ENCODE results near the gene PLEKHB2. TPM values are rescaled to one million over a fixed set of nuclear protein-coding genes. Genes with fewer than 3 reads are reported as not detected.
A peak's percentile ranks its signal among the peaks of the same experiment; 100 is the strongest.

The PLEKHB2 gene
- total and polyA plus RNA-seq, 8 donors: 7.8 to 28.3 (median 18.4) TPM

- ATAC-seq (no peak), DNase-seq (no peak), FAIRE-seq (no peak)
- no peaks in the 10 kb centered on the region for H3K9me3 ChIP-seq
- peaks cover 6 to 33% (median 13%) of the 10 kb centered on the region in 3 donors for H3K36me3 ChIP-seq
- no peak overlapping the region for H3K27ac ChIP-seq
- intact Hi-C loops (cut with DNase I): no loop called here
- H3K4me3 ChIP-seq: no peak overlapping the region
- WGBS, 2 donors: 96 to 98% methylated on average over 5 of the region's 5 CpGs
- TF ChIP-seq CTCF (IDR thresholded peaks at IDR 0.05): no peak
- H3K27me3 ChIP-seq: no peaks in the 10 kb centered on the region
- H3K4me1 ChIP-seq: no peaks in the 10 kb centered on the region
Measured at GRCh38 chr2:131142849-131143248, 37.7 kb downstream of the PLEKHB2 start.

- Histone ChIP-seq H3K4me3 (no peak overlapping the region), H3K4me1 (no peaks in the 10 kb centered on the region), H3K9me3 (no peaks in the 10 kb centered on the region), H3K27ac (no peak overlapping the region), H3K36me3 (peaks cover 6 to 40% (median 13%) of the 10 kb centered on the region in 3 donors), H3K27me3 (no peaks in the 10 kb centered on the region)
- intact Hi-C loops (cut with DNase I): no loop called here
- ATAC-seq (no peak), DNase-seq (no peak), FAIRE-seq (no peak)
- TF ChIP-seq CTCF (IDR thresholded peaks at IDR 0.05): no peak
- 92 to 94% methylated on average over 6 of the region's 6 CpGs for WGBS, 2 donors
Measured at GRCh38 chr2:131143803-131144202, 38.7 kb downstream of the PLEKHB2 start.

- intact Hi-C loops (cut with DNase I): no loop called here
- 98 to 100% methylated on average over 2 of the region's 2 CpGs for WGBS, 2 donors
Measured at GRCh38 chr2:131145040-131145439, 39.9 kb downstream of the PLEKHB2 start.

GRCh38 chr2:131146231-131146630 lies 41.1 kb downstream of the PLEKHB2 start:
- no peak for FAIRE-seq
- Histone ChIP-seq H3K4me1 (no peaks in the 10 kb centered on the region), H3K4me3 (no peak overlapping the region), H3K36me3 (peaks cover 0 to 33% (median 2%) of the 10 kb centered on the region in 3 donors), H3K9me3 (no peaks in the 10 kb centered on the region), H3K27ac (no peak overlapping the region), H3K27me3 (no peaks in the 10 kb centered on the region)
- no peak for TF ChIP-seq CTCF (IDR thresholded peaks at IDR 0.05)
- DNase-seq: no peak
- intact Hi-C loops (cut with DNase I): no loop called here
- 91 to 97% methylated on average over 7 of the region's 7 CpGs for WGBS, 2 donors
- peak in 2 of 4 donors; percentile 20 to 47 for ATAC-seq

More at GRCh38 chr2:131145040-131145439, 39.9 kb downstream of the PLEKHB2 start:
- no peaks in the 10 kb centered on the region for H3K9me3 ChIP-seq
- DNase-seq (no peak), ATAC-seq (no peak), FAIRE-seq (no peak)
- H3K4me3 ChIP-seq: no peak overlapping the region
- H3K4me1 ChIP-seq: no peaks in the 10 kb centered on the region
- H3K36me3 ChIP-seq: peaks cover 6 to 42% (median 9%) of the 10 kb centered on the region in 3 donors
- H3K27ac ChIP-seq: no peak overlapping the region
- H3K27me3 ChIP-seq: no peaks in the 10 kb centered on the region
- no peak for TF ChIP-seq CTCF (IDR thresholded peaks at IDR 0.05)

GRCh38 chr2:131146749-131147148 lies 41.6 kb downstream of the PLEKHB2 start:
- 83 to 88% methylated on average over 1 of the region's 1 CpG for WGBS, 2 donors
- Histone ChIP-seq H3K4me1 (no peaks in the 10 kb centered on the region), H3K36me3 (peaks cover 0 to 31% (median 2%) of the 10 kb centered on the region in 3 donors), H3K27ac (no peak overlapping the region), H3K4me3 (no peak overlapping the region), H3K27me3 (no peaks in the 10 kb centered on the region), H3K9me3 (no peaks in the 10 kb centered on the region)
- DNase-seq (no peak), FAIRE-seq (no peak), ATAC-seq (no peak)
- no peak for TF ChIP-seq CTCF (IDR thresholded peaks at IDR 0.05)
- intact Hi-C loops (cut with DNase I): no loop called here

All from pancreas (tissue), 10 donors.